HG03064 (cell line): ENCODE data around the gene GPR84.
"Not testable (repeated sequence)": the region's sequence is repeated elsewhere in the genome, so short reads cannot be mapped to it uniquely, and the experiment has no call there.

Experiments
- ATAC-seq: cut with Tn5 transposase; IDR thresholded peaks from one replicate; pipeline ENCODE4 v1.9.1; 2021; ENCODE audit warnings: low read depth; ENCODE audit not compliant: unreplicated experiment

The GPR84 gene

GRCh38 chr12:54357506-54358190 lies 6.6 kb downstream of the GPR84 start:
- no peak for ATAC-seq

GRCh38 chr12:54356951-54357356 lies 7.3 kb downstream of the GPR84 start:
- no peak for ATAC-seq

DNA sequence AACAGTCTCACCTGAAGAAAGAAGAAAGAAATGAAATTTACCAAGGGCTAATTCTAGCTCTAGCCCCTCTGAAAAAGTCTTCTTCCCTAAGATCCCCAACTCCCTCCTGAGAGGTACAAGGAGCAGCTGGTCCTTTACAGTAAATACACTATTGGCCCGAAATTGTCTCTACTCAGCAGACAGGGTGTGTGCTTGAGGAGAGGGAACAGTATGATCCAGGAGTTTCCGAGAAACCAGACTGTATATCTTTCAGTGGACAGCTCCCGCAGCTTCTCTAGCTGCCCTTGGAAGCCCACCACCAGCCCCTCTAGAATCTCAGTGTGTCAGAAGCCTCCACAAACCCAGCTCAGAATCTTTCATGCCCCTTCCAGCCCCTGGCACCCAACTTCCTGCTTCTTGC lies 8.1 kb downstream of the GPR84 start:
- ATAC-seq = no peak

DNA sequence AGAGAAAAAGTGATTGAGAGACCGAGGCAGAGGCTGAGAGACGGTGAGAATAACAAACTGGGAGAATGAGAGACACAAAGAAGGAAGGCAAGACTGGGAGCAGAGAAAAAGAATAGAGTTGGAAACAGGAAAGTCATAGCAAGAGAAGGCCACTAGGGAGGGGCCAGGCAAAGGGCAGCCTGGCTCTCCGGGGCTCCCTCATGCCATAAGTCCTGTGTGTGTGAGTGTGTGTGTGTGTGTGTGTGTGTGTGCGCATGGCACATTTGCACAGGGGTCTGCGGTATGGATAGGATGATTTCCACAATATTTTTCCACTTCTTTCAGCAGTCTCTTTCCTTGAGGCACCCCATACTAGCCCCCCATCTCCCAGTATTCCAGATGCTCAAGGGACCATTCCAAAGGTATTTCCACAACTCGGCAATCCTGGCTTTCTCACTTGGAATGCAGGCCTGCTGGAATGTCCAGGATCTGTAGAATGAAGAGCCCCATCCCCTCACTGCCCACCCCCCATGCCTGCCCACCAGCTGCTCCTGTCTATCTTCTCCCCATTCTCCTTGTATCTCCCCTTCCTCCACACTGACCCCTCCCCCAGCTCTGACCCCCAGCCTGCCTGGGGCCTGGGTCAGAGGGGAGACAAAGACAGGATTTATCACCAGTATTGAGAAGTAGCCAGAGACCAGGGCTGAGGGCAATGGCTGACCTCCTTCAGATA lies 9.0 kb downstream of the GPR84 start:
- ATAC-seq = no peak

GRCh38 chr12:54354271-54354670 lies 10.0 kb downstream of the GPR84 start:
- ATAC-seq = not testable (repeated sequence)

- no peak for ATAC-seq
Observed at GRCh38 chr12:54352891-54353874, 11.1 kb downstream of the GPR84 start.

DNA sequence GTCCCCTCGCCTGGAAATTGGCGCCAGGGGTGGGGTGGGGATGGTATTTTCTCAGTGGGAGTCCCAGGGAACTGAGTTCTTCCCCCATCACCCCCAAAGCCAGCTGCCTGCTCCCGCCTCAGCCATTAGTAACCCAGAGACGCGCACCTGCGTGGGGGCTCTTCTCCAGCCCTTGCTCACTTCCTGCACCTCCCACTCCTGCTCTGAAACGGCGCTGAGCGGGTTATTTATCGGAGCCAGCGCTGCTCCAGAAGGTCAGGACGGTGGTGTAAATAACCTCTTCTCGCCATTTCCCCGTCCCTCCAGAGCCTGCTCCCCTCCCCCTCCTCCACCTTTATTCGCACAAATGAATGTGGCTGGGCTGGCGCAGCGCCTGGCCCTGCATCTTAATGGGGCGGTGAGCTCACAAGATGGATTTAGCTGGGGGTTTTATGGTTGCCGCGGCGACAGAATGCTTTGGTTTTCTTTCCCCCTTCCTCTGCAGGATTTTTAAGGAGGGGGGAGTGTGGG lies 12.2 kb downstream of the GPR84 start:
- no peak for ATAC-seq

GRCh38 chr12:54351341-54351740 lies 12.9 kb downstream of the GPR84 start:
- ATAC-seq = no peak

- ATAC-seq = no peak
Observed at GRCh38 chr12:54350743-54351142, 13.5 kb downstream of the GPR84 start.

DNA sequence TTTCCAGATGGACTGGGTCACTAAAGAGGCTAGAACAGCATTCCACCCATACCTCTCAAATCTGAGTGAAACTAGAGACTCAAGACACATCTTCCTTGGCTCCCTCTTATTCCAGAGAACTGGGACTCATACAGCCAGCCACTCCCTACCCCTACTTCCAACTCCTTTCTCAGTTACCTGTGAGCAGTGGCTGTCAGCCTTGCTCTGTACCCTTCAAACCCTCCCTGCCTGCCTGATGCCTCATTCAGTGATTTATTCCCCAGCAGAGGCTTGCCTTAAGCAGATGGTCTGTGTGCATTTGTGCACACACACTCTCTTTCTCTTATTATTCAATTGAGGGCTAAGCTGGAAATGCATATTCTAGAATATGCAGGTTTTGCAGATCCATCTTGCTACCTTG lies 14.6 kb downstream of the GPR84 start:
- no peak for ATAC-seq

- no peak for ATAC-seq
Observed at GRCh38 chr12:54349036-54349435, 15.2 kb downstream of the GPR84 start.

- no peak for ATAC-seq
Observed at GRCh38 chr12:54341378-54342300, 22.6 kb downstream of the GPR84 start.

- no peak for ATAC-seq
Observed at GRCh38 chr12:54340846-54341245, 23.4 kb downstream of the GPR84 start.

GRCh38 chr12:54338698-54339296 lies 25.5 kb downstream of the GPR84 start:
- no peak for ATAC-seq

GRCh38 chr12:54337854-54338650 lies 26.2 kb downstream of the GPR84 start:
- no peak for ATAC-seq

DNA sequence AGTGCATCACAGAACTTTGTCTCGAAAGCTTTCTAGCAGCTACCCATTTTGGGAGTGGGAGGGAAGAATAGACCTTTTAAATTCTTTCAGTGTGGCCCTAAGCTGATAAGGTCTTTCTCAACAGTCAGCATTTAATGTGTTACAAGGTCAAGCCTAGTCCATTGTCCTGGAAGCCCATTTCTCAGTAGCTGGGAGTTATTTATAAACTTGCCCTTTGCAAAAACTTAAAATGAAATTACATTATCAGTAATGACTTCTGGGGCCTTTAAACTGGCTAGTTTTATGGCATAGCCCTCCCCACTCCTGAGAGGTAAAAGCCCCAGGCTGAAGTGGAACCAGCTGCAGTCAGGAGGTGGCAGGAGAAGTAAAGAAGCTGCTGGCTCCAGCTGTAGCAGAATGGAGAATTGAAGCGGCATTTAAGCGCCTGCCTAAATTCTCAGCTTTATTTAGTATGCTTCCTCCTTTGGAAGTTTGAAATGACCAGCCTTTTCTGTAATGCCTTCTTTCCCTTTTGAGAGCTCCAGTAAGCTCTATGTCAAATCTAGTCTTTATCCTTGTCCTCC lies 26.9 kb downstream of the GPR84 start:
- ATAC-seq = no peak

DNA sequence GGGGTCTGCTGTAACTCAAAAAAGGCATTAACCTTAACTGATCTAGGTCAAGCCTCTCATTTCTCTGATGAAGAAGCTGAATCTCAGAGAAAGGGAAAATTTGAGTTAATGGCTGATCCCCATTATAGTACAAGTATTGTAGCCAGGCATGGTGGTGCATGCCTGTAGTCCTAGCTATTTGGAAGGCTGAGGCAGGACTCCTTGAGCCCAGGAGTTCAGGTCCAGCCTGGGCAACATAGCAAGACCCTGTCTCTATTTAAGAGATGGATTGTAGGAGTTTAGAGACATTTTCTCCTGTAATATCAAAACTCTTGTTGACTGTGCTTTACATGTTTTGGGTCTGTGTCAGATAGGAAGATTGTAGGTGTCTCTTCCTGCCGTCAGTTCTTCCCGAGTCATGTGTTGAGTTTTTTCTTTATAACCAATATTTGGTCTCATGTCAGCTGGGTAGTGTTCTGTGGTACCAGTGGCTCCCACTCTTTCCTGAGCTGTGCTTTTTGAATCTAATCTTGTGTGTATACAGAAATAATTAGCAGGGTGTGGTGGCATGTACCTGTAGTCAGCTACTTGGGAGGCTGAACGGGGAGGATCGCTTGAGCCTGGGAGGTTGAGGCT lies 30.8 kb downstream of the GPR84 start:
- ATAC-seq = no peak

GRCh38 chr12:54331461-54331860 lies 32.8 kb downstream of the GPR84 start:
- ATAC-seq = no peak
